Measurements from ENCODE around the gene DPH5.
"Not testable (repeated sequence)": the region's sequence is repeated elsewhere in the genome, so short reads cannot be mapped to it uniquely, and the experiment has no call there.

Gene DPH5

DNA sequence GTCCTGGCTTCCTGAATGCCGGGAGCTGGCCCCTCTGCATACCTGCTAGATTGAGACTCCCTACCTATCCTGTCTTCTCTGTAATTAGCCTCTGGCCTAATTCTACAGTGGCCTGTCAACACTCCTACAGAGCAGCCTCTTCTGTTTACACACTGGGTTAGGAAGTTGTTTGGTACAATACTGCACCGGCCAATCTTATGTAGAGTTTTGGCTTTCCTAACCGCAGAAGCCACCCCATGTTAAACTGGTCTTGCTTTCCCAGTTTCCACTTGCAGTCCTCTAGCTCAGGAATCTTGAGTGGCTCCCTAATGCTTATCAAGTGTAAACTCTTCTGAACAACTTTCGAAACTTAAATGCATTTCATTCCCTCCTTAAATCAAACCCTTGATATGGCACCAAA lies 42.8 kb downstream of the DPH5 start:
- DNase-seq (ENCODE audit: low read depth) = no peak

DNA sequence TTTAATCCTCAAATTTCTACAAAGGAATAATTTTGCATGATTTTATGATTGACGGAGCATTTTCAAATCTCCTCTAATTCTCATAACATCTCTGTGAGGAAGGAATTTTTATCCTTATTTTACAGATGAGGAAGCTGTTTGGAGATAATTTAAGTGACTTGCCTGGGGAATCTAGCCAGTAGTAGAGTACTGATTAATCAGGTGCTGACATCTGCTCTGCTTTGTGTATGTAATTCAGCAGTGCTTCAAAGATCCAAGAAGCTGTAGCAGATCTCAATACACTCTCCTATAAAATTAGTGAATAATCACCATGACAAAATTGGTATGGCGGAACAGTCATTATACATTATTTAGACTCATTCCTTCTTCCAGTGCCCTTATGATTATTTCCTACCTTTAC lies 46.0 kb downstream of the DPH5 start:
- no peak for DNase-seq (ENCODE audit: low read depth)

DNA sequence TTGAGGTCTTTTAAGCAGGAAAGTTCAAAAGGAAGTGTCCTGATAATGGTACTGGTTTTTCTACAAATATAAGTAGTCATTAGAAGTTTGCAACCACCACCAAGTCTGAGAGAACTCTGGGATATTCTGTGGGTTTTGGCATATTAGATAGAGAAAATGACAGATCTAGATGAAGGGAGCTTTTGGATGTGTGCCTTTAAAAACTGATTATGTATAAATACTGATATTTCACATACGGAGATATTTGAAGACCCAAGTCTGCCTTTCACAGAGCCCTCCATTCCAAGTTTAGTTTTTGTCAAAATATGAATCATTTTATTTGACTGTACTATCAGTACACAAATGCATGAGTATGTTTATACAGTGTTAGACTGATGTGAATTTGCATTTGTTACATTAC lies 48.6 kb downstream of the DPH5 start:
- no peak for DNase-seq (ENCODE audit: low read depth)

DNA sequence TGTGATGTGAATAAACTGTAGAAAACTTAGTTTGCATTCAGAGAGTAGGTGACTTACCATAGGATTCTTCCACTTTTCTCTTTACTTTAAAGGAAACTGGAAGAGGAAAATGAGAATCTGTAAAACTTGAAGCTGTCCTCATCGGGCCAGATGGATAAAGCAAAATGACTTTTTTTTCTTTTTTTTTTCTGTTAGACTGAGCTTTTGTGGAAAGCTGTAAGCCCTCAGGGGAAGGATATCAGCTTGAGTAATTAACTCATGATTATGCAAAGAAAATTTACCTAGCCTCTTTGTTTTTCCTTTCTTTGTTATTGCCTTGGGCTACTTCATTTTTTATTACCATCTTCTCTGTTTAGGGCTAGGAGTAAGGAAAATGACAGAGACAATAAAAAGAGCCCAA lies 53.4 kb downstream of the DPH5 start:
- DNase-seq (ENCODE audit: low read depth) = no peak

DNA sequence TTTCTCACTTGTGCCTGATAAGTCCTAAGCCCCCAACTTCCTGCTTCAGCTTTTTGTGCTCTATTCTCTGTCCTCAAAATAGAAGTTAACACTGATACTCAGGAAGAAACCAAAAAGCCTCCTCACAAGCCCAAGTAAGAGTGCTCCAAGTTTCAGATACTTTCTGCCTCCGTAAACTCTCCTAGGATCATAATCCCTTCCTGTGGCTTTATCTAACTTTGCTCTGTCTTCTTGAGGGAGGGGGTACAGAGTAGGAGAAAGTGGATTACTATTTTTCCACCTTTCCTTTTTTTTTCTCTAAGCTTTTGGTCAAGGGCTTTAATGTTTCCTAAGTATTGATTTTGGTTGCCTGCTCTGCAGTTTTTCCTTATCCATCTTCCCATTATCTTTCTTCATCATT lies 54.6 kb downstream of the DPH5 start:
- DNase-seq (ENCODE audit: low read depth) = no peak

DNA sequence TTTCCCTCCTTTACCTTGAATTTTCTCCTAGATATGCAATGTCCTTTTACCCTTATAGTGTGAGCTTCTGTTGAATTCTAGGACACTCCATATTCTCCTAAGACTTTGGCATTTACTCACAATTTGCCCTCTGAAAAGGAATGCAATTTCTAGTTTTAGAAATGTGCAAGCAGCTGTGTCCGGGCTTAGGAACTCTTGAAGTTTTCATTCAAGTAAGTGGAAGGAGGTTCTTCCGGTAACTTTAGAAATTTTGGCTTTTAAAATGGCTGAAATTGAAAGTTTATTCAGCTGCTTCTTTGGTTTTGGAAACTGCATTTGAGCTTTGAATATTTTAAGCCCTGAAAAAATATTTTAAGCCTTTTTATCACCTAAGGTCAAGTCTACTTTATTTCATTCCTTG lies 56.3 kb downstream of the DPH5 start:
- no peak for DNase-seq (ENCODE audit: low read depth)

DNA sequence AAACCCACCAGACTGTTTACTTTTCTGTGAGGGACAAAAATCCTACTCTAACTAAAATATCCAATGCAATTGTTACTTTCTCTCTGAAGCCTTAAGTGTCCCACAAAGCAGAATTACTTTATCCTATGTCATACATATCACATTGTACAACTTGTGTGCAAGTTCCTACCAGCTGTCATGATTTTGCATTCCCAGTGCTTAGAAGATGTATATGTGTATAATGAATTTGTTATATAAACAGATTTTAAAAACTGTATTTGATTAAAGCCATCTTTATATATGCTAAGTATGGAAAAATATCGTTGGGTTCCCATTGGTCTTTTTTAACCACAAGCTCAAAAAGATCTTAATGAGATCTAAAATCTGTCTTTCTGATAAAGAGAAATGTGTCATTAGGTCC lies 57.0 kb downstream of the DPH5 start:
- DNase-seq (ENCODE audit: low read depth) = no peak

DNA sequence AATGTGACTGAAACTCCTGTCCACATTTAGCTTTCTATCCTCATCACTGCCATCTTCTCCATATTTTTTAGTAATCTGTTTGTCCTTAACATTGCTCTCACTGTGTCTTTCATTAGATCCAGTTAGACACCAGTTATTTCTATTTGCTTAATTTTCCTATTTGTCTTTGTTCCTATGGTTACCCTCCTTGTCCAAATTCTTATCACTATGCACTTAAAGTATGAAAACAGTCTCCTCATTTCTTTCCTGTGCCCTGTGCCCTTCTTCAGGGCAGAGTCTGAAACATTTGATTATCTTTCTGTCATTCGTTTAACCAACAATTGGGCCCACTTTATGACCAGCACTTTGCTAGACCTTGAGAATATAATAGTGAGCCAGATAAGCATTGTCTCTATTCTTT lies 65.5 kb downstream of the DPH5 start:
- no peak for DNase-seq (ENCODE audit: low read depth)

DNA sequence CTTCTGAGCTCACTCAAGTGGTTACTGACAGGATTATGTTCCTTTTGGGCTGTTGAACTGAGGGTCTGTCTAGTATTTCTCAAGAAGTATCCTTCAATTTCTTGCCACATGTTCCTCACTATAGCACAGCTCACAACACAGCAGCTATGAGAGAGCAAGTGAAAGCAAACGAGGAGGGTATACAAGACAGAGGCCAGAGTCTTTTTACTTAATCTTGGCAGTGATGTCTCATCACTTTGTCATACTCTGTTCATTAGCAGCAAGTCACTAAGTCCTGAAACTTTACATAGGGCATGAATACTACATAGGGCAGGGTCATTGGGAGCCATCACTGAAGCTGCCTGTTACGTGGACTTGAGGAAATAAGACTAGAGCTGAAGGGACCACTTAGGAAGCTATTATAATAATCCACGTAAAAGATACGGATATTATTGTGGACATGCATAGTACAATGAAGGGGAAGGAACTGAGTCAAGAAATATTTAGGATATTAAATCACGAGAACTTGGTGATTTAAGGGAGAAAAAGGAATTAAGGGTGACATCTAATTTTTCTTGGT lies 66.0 kb downstream of the DPH5 start:
- DNase-seq (ENCODE audit: low read depth) = no peak

DNA sequence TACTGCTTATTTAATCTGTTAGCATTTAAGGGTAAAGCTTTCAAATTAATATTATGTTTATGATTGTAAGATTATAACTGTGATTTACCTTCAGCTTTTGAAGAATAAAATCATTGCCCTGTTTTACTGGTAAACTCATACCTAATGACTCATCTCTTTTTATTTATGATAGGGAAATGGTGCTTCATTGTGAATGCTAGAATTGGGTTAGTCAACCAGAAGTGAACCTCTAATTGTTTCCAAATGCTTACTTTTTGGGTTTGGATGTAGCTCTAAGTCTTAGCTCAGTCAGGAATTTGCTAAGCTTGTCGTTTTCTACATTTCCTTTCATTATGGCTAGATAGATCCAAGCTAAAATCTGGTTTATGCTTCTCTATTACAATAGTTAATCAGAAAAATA lies 70.3 kb downstream of the DPH5 start:
- peak; percentile 89 for DNase-seq (ENCODE audit: low read depth)

DNA sequence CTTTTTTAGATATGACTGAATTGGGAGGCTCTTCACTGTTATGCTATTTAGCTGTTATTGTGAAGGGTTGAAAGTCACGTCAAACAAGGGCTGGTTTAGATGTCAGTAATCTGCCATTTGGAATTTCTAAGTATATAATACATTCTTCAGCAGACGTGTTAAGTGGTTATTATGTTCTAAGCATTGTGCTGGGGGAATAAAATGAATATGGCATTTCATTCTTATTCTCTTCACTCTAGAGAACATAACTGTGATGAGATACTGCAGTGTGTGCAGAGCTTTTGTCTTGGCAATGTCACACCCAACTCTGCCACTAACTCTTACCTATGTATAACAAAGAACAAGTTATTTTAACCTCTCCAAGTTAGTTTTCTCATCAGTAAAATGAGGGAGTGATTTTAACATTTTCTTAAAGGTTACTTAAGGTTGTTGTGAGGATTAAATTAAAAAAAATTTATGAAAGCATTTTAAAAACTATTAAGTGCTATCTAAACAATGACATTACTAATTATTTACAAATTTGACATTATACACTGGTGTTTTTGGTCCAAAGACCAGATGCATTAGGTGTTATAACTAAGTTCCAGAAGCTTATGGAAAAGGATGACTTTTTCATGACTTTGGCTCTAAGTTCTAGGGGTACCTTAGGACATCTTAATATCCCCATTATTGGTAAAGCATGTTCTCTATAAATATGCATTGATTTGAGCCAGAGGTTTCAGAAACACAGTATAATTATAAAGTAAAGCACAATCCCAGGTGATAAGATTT lies 71.4 kb downstream of the DPH5 start:
- no peak for DNase-seq (ENCODE audit: low read depth)

DNA sequence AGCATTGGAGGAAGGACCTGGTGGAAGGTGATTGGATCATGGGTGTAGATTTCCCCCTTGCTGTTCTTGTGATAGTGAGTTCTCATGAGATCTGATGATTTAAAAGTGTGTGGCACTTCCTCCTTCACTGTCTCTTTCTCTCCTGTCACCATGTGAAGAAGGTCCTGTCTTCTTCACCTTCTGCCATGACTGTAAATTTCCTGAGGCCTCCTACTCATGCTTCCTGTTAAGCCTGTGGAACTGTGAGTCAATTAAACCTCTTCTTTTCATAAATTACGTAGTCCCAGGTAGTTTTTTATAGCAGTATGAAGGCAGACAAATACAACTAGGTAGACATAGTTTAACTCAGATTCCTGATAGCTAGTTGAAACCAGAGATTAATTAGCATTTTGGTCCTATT lies 72.6 kb downstream of the DPH5 start:
- not testable (repeated sequence) for DNase-seq (ENCODE audit: low read depth)

DNA sequence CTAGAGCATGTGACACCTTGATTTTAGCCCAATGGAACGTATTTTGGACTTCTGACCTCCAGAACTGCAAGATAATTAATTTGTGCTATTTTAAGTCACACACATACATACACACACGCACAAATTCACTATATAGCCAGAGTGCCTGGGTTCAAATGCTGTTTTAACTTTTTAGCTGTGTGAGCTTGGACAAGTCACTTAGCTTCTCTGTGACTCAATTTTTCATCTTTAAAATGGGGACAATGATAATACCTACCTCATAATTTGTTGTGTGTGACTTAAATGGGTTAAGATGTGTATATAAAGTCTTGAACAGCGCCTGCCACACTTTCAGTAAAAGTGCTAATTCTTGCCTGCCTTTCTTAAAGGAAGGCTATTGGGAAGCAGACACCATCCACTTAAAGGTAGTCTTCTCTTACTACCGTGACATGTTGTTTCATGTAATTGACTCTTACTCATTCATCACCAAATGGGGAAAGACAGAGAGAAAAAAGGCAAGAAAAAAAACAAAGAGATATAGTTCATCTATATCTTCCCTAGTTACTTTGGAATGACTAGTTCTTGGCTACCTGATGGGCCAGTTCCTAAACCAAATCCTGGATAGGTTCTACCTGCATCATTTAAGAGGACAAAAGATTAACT lies 73.4 kb downstream of the DPH5 start:
- no peak for DNase-seq (ENCODE audit: low read depth)

DNA sequence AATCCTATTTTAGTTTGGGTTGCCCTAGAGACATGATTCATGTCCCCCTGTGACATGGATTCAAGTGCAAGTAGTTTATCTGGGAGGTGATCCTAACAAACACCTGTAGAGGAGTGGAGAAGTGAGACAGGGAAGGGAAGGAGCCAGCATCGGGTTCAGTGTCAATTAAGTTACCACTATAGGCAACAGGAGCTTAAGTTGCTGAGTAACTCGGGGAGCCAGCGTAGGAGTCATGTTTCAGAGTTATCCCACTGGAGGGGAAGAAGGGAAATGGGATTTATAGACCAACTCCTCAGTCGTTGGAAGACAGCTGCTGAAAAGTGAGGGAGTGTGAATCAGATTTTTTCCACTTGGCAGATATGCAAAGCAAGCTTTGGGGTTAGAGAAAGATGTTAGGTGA lies 74.8 kb downstream of the DPH5 start:
- DNase-seq (ENCODE audit: low read depth) = no peak

DNA sequence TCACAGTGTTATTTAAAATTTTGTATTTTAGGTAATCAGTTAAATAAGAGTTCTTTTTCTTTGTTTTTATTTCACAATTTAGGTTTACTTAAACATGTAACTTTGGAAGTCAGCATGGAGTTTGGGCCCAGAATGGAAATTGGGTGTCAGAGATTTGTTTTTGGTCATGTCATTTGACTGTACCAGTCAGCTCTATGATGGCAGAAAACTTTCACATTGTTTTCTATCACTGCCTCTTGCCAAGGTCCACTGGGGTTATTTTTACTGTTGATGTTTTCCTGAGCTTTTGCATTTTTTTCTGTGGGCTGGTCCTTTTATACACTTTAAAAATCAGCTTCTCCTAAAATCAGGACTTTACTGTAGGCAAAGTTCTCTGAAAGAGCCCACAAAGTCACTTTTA lies 75.2 kb downstream of the DPH5 start:
- no peak for DNase-seq (ENCODE audit: low read depth)

DNA sequence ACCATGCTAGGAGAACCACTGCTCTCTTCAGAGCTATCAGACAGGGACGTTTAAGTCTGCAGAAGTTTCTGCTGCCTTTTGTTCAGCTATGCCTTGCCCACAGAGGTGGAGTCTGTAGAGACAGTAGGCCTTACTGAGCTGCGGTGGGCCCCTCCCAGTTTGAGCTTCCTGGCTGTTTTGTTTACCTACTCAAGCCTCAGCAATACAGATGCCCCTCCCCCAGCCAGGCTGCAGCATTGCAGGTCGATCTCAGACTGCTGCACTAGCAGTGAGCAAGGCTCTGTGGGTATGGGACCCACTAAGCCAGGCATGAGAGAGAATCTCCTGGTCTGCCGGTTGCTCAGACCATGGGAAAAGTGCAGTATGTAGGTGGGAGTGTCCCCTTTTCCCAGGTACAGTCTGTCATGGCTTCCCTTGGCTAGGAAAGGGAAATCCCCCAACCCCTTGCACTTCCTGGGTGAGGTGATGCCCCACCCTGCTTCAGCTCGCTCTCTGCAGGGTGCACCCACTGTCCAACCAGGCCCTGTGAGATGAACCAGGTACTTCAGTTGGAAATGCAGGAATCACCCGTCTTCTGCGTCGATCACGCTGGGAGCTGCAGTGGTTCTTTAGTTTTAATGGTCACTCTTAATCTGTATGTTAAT lies 75.9 kb downstream of the DPH5 start:
- DNase-seq (ENCODE audit: low read depth) = not testable (repeated sequence)

DNA sequence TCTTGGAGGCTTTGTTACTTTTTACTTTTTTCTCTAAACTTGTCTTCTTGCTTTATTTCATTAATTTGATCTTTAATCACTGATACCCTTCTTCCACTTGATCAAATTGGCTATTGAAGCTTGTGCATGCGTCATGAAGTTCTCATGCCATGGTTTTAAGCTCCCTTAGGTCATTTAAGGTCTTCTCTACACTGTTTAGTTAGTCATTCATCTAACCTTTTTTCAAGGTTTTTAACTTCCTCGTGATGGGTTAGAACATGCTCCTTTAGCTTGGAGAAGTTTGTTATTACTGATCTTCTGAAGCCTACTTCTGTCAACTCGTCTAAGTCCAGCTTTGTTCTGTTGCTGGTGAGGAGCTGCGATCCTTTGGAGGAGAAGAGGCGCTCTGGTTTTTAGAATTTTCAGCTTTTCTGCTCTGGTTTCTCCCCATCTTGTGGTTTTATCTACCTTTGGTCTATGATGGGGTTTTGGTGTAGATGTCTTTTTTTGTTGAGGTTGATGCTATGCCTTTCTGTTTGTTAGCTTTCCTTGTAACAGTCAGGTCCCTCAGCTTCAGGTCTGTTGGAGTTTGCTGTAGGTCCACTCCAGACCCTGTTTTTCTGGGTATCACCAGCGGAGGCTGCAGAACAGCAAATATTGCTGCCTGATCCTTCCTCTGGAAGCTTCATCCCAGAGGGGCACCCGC lies 76.7 kb downstream of the DPH5 start:
- not testable (repeated sequence) for DNase-seq (ENCODE audit: low read depth)

DNA sequence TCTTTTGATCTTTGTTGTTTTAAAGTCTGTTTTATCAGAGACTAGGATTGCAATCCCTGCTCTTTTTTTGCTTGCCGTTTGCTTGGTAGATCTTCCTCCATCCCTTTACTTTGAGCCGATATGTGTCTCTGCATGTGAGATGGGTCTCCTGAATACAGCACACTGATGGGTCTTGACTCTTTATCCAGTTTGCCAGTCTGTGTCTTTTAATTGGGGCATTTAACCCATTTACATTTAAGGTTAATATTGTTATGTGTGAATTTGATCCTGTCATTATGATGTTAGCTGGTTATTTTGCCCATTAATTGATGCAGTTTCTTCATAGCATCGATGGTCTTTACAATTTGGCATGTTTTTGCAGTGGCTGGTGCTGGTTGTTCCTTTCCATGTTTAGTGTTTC lies 77.8 kb downstream of the DPH5 start:
- DNase-seq (ENCODE audit: low read depth) = not testable (repeated sequence)

DNA sequence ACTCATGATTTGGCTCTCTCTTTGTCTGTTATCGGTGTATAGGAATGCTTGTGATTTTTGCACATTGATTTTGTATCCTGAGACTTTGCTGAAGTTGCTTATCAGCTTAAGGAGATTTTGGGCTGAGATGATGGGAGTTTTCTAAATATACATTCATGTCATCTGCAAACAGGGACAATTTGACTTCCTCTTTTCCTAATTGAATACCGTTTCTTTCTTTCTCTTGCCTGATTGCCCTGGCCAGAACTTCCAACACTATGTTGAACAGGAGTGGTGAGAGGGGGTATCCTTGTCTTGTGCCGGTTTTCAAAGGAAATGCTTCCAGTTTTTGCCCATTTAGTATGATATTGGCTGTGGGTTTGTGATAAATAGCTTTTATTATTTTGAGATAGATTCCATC lies 79.5 kb downstream of the DPH5 start:
- not testable (repeated sequence) for DNase-seq (ENCODE audit: low read depth)

DNA sequence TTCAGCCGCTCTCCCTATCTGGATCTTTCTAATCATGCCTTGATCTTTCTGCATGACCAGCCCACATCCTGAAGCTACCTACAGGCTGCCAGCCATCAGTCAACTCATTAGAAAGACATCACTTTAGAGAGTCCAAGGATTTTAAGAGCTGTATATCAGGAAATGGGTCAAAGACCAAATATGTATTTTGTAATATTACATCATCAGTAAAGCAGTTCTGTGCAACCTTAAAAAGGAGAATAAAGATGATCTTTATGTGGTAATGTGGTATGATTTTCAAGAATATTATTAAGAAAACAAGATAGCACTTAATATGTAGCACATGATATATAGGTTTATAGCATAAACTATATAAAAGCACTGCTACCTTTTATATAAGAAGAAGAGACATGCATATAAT lies 82.1 kb downstream of the DPH5 start:
- no peak for DNase-seq (ENCODE audit: low read depth)

DNA sequence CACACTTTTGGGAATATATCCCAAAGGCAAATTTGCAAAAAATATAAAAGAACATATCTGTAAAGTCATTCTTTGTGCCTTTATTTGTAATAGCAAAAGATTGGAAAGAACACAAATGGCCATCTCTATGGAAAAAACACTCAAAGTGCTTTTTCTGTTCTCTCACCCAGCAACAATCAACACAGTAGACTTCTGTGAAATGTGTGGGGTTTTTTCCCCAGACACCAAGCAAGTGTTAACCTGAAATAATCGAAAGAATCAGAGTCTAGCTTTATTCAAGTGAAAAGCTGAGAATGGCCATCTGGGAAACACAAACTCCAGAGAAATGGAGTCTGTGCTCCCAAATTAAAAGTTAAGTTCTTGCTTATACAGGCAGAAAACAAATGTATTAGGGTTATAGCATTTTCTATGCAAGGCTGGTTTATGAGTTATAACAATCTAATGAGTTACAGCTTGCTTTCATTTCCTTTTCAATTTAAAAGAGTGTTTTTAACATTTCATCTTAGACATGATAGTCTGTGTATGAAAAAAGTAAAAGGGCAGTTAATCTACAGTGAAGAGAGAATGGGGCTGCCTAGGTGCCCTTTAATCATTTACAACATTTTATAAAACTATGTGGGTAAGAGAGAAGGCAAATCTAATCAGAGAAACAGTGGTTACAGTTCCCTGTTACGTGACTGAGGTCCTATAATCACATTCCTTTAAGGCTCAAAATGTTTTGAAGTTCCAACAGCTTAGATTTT lies 83.1 kb downstream of the DPH5 start:
- DNase-seq (ENCODE audit: low read depth) = no peak
